GM23338 (cell line): ENCODE measurements around the gene ZBTB40. TPM values are rescaled to one million over a fixed set of nuclear protein-coding genes. Genes with fewer than 3 reads are reported as not detected.

Experiments
- ATAC-seq: fragments of 200-7000 bp; cut with Tn5 transposase; 3 replicates; pipeline ENCODE4 v1.9.1; 2020
- DNase-seq: peaks from one replicate; pipeline ENCODE4 v3.0.0-alpha.2; 2015; ENCODE audit warnings: low spot score
- H2AFZ ChIP-seq: fragments of 200-600 bp; sonication (generic); 2 replicates; pipeline ENCODE4 v1.8.0; 2016; ENCODE audit warnings: antibody characterized with exemption, mild to moderate bottlenecking, moderate library complexity
- H3F3A ChIP-seq: fragments of 200-600 bp; sonication (generic); replicated peaks from 2 replicates; pipeline ENCODE4 v1.8.0; 2017; ENCODE audit warnings: antibody characterized with exemption, mixed run types, low read depth
- H3K27ac ChIP-seq: fragments of 200-600 bp; sonication (generic); 2 replicates; pipeline ENCODE4 v1.6.1; 2016; ENCODE audit warnings: low read depth
- H3K27me3 ChIP-seq: fragments of 200-600 bp; sonication (generic); 2 replicates; pipeline ENCODE4 v1.8.0; 2016; ENCODE audit warnings: mild to moderate bottlenecking, mixed run types, moderate library complexity; ENCODE audit not compliant: insufficient read depth
- H3K36me3 ChIP-seq: fragments of 200-600 bp; sonication (generic); 2 replicates; pipeline ENCODE4 v1.8.0; 2016; ENCODE audit warnings: mild to moderate bottlenecking; ENCODE audit not compliant: insufficient read depth
- H3K4me1 ChIP-seq: fragments of 200-600 bp; sonication (generic); 2 replicates; pipeline ENCODE4 v1.8.0; 2016; ENCODE audit warnings: mild to moderate bottlenecking, moderate library complexity; ENCODE audit not compliant: insufficient read depth
- H3K4me2 ChIP-seq: fragments of 200-600 bp; sonication (generic); 2 replicates; pipeline ENCODE4 v1.7.1; 2017; ENCODE audit warnings: mixed run types
- H3K4me3 ChIP-seq: fragments of 200-600 bp; sonication (generic); 2 replicates; pipeline ENCODE4 v1.6.1; 2016; ENCODE audit warnings: mixed run types
- H3K79me2 ChIP-seq: fragments of 200-600 bp; sonication (generic); replicated peaks from 2 replicates; pipeline ENCODE4 v1.8.0; 2017; ENCODE audit warnings: mild to moderate bottlenecking; ENCODE audit not compliant: insufficient read depth
- H3K9me2 ChIP-seq: fragments of 200-600 bp; sonication (generic); 2 replicates; pipeline ENCODE4 v1.8.0; 2017; ENCODE audit not compliant: insufficient read depth
- H4K20me1 ChIP-seq: fragments of 200-600 bp; sonication (generic); replicated peaks from 2 replicates; pipeline ENCODE4 v1.8.0; 2017; ENCODE audit warnings: mild to moderate bottlenecking; ENCODE audit not compliant: insufficient read depth
- H3K27ac Mint-ChIP-seq: 2 replicates; pipeline ENCODE4 v1.8.0; 2020; ENCODE audit warnings: inconsistent platforms, mild to moderate bottlenecking, moderate library complexity, mixed read lengths
- H3K27me3 Mint-ChIP-seq: 3 replicates; pipeline ENCODE4 v1.8.0; 2022; ENCODE audit warnings: low read depth, mild to moderate bottlenecking, moderate library complexity, mixed read lengths, inconsistent platforms; ENCODE audit not compliant: insufficient read depth, poor library complexity
- H3K36me3 Mint-ChIP-seq: 3 replicates; pipeline ENCODE4 v1.8.0; 2021; ENCODE audit warnings: low read depth, mild to moderate bottlenecking, inconsistent platforms, moderate library complexity, mixed read lengths
- H3K4me1 Mint-ChIP-seq: 3 replicates; pipeline ENCODE4 v1.8.0; 2020; ENCODE audit warnings: mild to moderate bottlenecking, inconsistent platforms, mixed read lengths
- H3K4me3 Mint-ChIP-seq: 3 replicates; pipeline ENCODE4 v1.8.0; 2021; ENCODE audit warnings: moderate library complexity, mild to moderate bottlenecking, inconsistent platforms, mixed read lengths
- H3K9me3 Mint-ChIP-seq: 3 replicates; pipeline ENCODE4 v1.8.0; 2020; ENCODE audit warnings: moderate library complexity, mild to moderate bottlenecking, inconsistent platforms, mixed read lengths
- EZH2 ChIP-seq: fragments of 200-600 bp; sonication (generic); IDR thresholded peaks from one replicate; pipeline ENCODE4 v1.8.0; 2017; ENCODE audit warnings: antibody characterized with exemption, mild to moderate bottlenecking, low read depth; ENCODE audit not compliant: unreplicated experiment
- EZH2phosphoT487 ChIP-seq: fragments of 200-600 bp; sonication (generic); IDR thresholded peaks from one replicate; pipeline ENCODE4 v1.8.1; 2018; ENCODE audit warnings: antibody characterized with exemption; ENCODE audit not compliant: unreplicated experiment
- NANOG ChIP-seq: IDR thresholded peaks from 2 replicates; pipeline ENCODE4 v1.6.1; 2016; ENCODE audit warnings: antibody characterized with exemption, borderline replicate concordance
- POLR2AphosphoS5 ChIP-seq: IDR thresholded peaks from 2 replicates; pipeline ENCODE4 v1.6.1; 2016; ENCODE audit warnings: antibody characterized with exemption, low read depth
- STAT1 ChIP-seq: IDR thresholded peaks from one replicate; pipeline ENCODE4 v1.6.1; 2016; ENCODE audit warnings: antibody characterized with exemption; ENCODE audit not compliant: unreplicated experiment
- ZNF114 ChIP-seq: fragments of 250-450 bp; sonication (Bioruptor Pico); IDR thresholded peaks from 2 replicates; pipeline ENCODE4 v1.5.0; 2020; ENCODE audit warnings: mild to moderate bottlenecking, moderate library complexity
- ZNF331 ChIP-seq: fragments of 250-450 bp; sonication (Bioruptor Pico); IDR thresholded peaks from 2 replicates; pipeline ENCODE4 v1.5.0; 2020; ENCODE audit warnings: low read depth, mild to moderate bottlenecking, moderate library complexity
- polyA plus RNA-seq: library from polyadenylated mRNA; unstranded; fragments of >200 nt; fragmentation: Nextera tagmentation; extraction: Ambion mirVana; gene quantifications from 2 replicates; pipeline ENCODE4 v1.2.1, GENCODE V29; 2016
- total RNA-seq: library from RNA; depleted of rRNA; stranded (reverse); fragments of >200 nt; shearing (Covaris generic); gene quantifications from 2 replicates; pipeline ENCODE4 v1.2.3, GENCODE V29; 2014
- TF ChIP-seq, protein P1 (sequence below): fragments of 250-450 bp; sonication (Bioruptor Pico); IDR thresholded peaks from 2 replicates; pipeline ENCODE4 v1.5.0; 2020; ENCODE audit warnings: mild to moderate bottlenecking, moderate library complexity
- TF ChIP-seq, protein P2 (sequence below): IDR thresholded peaks from 2 replicates; pipeline ENCODE4 v1.6.1; 2016; ENCODE audit warnings: antibody characterized with exemption
- TF ChIP-seq, protein P3 (sequence below), 2 experiments: fragments of 200-600 bp in 1 of 2; sonication (generic) in 1 of 2; conservative IDR thresholded peaks; 2 replicates each; pipeline versions ENCODE4 v1.5.1 to v1.6.1; 2016 to 2017; ENCODE audit warnings: antibody characterized with exemption in 2 of 2, low read depth in 2 of 2, mild to moderate bottlenecking in 2 of 2, moderate library complexity in 1 of 2
- TF ChIP-seq, protein P4 (sequence below): IDR thresholded peaks from one replicate; pipeline ENCODE4 v1.6.1; 2018; ENCODE audit warnings: antibody characterized with exemption; ENCODE audit not compliant: unreplicated experiment

Gene ZBTB40
- total and polyA plus RNA-seq, 2 experiments from 2014 or later = 3.1 to 22.7 TPM

DNA sequence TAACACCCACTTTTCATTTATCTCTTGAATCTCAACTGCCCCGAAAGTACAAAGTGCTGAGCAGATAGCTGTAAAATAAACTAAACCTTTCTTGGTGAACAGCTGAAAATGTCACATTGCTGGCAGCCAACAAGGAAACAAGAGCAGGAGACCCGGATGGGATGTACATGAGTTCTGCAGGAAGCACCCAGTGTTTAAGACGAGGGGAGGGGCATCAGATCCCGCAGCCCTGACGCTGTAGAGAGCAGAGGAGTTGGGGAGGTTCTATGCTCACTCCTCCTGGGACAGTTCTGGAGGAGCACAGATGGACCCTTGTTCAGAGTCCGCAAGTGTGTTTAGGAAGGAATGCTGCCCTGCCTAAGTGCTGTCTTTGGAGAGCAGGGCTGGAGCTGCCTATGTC, 79.6 kb downstream of the ZBTB40 start (continued):
- TF ChIP-seq, protein P1, sequence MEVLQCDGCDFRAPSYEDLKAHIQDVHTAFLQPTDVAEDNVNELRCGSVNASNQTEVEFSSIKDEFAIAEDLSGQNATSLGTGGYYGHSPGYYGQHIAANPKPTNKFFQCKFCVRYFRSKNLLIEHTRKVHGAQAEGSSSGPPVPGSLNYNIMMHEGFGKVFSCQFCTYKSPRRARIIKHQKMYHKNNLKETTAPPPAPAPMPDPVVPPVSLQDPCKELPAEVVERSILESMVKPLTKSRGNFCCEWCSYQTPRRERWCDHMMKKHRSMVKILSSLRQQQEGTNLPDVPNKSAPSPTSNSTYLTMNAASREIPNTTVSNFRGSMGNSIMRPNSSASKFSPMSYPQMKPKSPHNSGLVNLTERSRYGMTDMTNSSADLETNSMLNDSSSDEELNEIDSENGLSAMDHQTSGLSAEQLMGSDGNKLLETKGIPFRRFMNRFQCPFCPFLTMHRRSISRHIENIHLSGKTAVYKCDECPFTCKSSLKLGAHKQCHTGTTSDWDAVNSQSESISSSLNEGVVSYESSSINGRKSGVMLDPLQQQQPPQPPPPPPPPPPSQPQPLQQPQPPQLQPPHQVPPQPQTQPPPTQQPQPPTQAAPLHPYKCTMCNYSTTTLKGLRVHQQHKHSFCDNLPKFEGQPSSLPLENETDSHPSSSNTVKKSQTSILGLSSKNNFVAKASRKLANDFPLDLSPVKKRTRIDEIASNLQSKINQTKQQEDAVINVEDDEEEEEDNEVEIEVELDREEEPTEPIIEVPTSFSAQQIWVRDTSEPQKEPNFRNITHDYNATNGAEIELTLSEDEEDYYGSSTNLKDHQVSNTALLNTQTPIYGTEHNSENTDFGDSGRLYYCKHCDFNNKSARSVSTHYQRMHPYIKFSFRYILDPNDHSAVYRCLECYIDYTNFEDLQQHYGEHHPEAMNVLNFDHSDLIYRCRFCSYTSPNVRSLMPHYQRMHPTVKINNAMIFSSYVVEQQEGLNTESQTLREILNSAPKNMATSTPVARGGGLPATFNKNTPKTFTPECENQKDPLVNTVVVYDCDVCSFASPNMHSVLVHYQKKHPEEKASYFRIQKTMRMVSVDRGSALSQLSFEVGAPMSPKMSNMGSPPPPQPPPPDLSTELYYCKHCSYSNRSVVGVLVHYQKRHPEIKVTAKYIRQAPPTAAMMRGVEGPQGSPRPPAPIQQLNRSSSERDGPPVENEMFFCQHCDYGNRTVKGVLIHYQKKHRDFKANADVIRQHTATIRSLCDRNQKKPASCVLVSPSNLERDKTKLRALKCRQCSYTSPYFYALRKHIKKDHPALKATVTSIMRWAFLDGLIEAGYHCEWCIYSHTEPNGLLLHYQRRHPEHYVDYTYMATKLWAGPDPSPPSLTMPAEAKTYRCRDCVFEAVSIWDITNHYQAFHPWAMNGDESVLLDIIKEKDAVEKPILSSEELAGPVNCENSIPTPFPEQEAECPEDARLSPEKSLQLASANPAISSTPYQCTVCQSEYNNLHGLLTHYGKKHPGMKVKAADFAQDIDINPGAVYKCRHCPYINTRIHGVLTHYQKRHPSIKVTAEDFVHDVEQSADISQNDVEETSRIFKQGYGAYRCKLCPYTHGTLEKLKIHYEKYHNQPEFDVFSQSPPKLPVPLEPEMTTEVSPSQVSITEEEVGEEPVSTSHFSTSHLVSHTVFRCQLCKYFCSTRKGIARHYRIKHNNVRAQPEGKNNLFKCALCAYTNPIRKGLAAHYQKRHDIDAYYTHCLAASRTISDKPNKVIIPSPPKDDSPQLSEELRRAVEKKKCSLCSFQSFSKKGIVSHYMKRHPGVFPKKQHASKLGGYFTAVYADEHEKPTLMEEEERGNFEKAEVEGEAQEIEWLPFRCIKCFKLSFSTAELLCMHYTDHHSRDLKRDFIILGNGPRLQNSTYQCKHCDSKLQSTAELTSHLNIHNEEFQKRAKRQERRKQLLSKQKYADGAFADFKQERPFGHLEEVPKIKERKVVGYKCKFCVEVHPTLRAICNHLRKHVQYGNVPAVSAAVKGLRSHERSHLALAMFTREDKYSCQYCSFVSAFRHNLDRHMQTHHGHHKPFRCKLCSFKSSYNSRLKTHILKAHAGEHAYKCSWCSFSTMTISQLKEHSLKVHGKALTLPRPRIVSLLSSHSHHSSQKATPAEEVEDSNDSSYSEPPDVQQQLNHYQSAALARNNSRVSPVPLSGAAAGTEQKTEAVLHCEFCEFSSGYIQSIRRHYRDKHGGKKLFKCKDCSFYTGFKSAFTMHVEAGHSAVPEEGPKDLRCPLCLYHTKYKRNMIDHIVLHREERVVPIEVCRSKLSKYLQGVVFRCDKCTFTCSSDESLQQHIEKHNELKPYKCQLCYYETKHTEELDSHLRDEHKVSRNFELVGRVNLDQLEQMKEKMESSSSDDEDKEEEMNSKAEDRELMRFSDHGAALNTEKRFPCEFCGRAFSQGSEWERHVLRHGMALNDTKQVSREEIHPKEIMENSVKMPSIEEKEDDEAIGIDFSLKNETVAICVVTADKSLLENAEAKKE = no peak

DNA sequence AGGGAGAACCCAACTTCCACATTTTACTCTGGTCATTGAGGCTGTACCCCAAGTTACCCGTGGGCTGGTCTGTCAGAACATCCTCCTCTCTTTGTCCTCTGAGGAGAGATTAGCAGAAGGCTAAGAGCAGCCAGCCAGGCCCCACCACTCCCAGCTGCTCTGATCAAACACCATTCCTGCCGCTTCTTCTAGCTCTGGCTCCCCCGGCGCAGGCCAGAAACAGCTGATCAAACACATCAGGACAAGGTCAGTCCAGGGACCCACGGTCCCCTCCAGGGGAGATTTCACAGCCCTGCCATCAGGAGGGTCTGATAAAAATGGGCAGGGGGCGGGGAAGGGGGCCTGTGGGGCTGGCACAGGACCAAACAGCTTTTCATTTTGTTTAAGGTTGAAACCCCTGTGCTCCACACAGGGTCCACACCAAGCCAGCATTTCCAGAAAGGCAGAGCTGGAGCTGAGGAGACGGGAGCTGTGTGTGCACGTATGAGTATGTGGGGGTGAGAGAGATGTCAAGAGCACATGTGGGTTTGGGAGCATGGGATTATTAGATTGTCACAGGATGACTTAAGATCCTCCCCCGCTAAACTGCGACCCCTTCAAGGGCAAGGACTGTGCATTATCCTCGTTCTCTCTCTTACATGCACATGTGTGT, 81.7 kb downstream of the ZBTB40 start:
- no peak for DNase-seq
- Histone ChIP-seq H3K9me2 (no peaks in the 10 kb centered on the region), H4K20me1 (no peaks in the 10 kb centered on the region), H2AFZ (no peak overlapping the region), H3K4me3 (no peak overlapping the region), H3K27me3 (no peaks in the 10 kb centered on the region), H3K4me2 (no peak overlapping the region), H3K36me3 (no peaks in the 10 kb centered on the region), H3K27ac (no peak overlapping the region), H3K79me2 (no peaks in the 10 kb centered on the region), H3K4me1 (no peaks in the 10 kb centered on the region), H3F3A (no peaks in the 10 kb centered on the region)
- H3K36me3 Mint-ChIP-seq = no peaks in the 10 kb centered on the region
- H3K4me1 Mint-ChIP-seq = no peaks in the 10 kb centered on the region
- H3K4me3 Mint-ChIP-seq = no peak overlapping the region
- H3K27me3 Mint-ChIP-seq = peaks cover 8% of the 10 kb centered on the region
- ATAC-seq = no peak
- no peaks in the 10 kb centered on the region for H3K9me3 Mint-ChIP-seq
- no peak overlapping the region for H3K27ac Mint-ChIP-seq
- TF ChIP-seq, protein P2, sequence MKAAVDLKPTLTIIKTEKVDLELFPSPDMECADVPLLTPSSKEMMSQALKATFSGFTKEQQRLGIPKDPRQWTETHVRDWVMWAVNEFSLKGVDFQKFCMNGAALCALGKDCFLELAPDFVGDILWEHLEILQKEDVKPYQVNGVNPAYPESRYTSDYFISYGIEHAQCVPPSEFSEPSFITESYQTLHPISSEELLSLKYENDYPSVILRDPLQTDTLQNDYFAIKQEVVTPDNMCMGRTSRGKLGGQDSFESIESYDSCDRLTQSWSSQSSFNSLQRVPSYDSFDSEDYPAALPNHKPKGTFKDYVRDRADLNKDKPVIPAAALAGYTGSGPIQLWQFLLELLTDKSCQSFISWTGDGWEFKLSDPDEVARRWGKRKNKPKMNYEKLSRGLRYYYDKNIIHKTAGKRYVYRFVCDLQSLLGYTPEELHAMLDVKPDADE = no peak
- TF ChIP-seq ZNF331 (CRISPR knock-in tag) (no peak), ZNF114 (no peak), EZH2phosphoT487 (no peak), NANOG (no peak), EZH2 (no peak), STAT1 (no peak), POLR2AphosphoS5 (no peak)
- TF ChIP-seq, protein P3, sequence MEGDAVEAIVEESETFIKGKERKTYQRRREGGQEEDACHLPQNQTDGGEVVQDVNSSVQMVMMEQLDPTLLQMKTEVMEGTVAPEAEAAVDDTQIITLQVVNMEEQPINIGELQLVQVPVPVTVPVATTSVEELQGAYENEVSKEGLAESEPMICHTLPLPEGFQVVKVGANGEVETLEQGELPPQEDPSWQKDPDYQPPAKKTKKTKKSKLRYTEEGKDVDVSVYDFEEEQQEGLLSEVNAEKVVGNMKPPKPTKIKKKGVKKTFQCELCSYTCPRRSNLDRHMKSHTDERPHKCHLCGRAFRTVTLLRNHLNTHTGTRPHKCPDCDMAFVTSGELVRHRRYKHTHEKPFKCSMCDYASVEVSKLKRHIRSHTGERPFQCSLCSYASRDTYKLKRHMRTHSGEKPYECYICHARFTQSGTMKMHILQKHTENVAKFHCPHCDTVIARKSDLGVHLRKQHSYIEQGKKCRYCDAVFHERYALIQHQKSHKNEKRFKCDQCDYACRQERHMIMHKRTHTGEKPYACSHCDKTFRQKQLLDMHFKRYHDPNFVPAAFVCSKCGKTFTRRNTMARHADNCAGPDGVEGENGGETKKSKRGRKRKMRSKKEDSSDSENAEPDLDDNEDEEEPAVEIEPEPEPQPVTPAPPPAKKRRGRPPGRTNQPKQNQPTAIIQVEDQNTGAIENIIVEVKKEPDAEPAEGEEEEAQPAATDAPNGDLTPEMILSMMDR (conservative IDR thresholded peaks at IDR 0.05; ENCODE audit: low read depth in 2 of 2) = no peak
- TF ChIP-seq, protein P4, sequence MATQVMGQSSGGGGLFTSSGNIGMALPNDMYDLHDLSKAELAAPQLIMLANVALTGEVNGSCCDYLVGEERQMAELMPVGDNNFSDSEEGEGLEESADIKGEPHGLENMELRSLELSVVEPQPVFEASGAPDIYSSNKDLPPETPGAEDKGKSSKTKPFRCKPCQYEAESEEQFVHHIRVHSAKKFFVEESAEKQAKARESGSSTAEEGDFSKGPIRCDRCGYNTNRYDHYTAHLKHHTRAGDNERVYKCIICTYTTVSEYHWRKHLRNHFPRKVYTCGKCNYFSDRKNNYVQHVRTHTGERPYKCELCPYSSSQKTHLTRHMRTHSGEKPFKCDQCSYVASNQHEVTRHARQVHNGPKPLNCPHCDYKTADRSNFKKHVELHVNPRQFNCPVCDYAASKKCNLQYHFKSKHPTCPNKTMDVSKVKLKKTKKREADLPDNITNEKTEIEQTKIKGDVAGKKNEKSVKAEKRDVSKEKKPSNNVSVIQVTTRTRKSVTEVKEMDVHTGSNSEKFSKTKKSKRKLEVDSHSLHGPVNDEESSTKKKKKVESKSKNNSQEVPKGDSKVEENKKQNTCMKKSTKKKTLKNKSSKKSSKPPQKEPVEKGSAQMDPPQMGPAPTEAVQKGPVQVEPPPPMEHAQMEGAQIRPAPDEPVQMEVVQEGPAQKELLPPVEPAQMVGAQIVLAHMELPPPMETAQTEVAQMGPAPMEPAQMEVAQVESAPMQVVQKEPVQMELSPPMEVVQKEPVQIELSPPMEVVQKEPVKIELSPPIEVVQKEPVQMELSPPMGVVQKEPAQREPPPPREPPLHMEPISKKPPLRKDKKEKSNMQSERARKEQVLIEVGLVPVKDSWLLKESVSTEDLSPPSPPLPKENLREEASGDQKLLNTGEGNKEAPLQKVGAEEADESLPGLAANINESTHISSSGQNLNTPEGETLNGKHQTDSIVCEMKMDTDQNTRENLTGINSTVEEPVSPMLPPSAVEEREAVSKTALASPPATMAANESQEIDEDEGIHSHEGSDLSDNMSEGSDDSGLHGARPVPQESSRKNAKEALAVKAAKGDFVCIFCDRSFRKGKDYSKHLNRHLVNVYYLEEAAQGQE = no peak
